Measurements from ENCODE around the gene CHRNG.

Gene CHRNG

GRCh38 chr2:232592772-232593395 lies 53.4 kb downstream of the CHRNG start:
- Histone ChIP-seq H3K56ac (ENCODE audit: low read length) (no peak overlapping the region), H3K27ac (ENCODE audit: low read depth, low read length) (no peak overlapping the region), H2AK5ac (ENCODE audit: low read length) (no peak overlapping the region), H3K27me3 (ENCODE audit: insufficient read depth, low read length, poor library complexity) (no peaks in the 10 kb centered on the region), H3K23ac (ENCODE audit: low read length) (no peak overlapping the region), H3K36me3 (ENCODE audit: control insufficient read depth, insufficient read depth, low read length) (no peaks in the 10 kb centered on the region), H2BK15ac (replicated peaks; ENCODE audit: low read depth) (no peak overlapping the region), H4K8ac (ENCODE audit: low read depth, low read length) (no peak overlapping the region), H3K4me3 (ENCODE audit: low read length) (no peak overlapping the region), H3K9ac (ENCODE audit: low read length) (no peak overlapping the region), H3K18ac (ENCODE audit: low read length) (no peak overlapping the region), H3K4ac (ENCODE audit: low read depth, low read length) (no peak overlapping the region), H3K79me2 (ENCODE audit: control insufficient read depth, insufficient read depth, low read length) (no peaks in the 10 kb centered on the region), H4K5ac (ENCODE audit: low read length) (no peak overlapping the region), H3K4me2 (ENCODE audit: low read length) (no peak overlapping the region), H2BK5ac (ENCODE audit: low read length) (no peak overlapping the region), H3K79me1 (ENCODE audit: low read length) (no peaks in the 10 kb centered on the region), H2BK120ac (ENCODE audit: low read depth, low read length) (no peak overlapping the region), H3K4me1 (ENCODE audit: control insufficient read depth, low read depth, low read length) (no peaks in the 10 kb centered on the region)
- no CpG with 5 or more reads among the region's 3 CpGs for WGBS (ENCODE audit: extremely low coverage, insufficient coverage, low lambda C conversion rate)
- peak; percentile 31 for DNase-seq

- Histone ChIP-seq H3K27me3 (ENCODE audit: insufficient read depth, low read length, poor library complexity) (no peaks in the 10 kb centered on the region), H2BK120ac (ENCODE audit: low read depth, low read length) (no peak overlapping the region), H3K79me2 (ENCODE audit: control insufficient read depth, insufficient read depth, low read length) (no peaks in the 10 kb centered on the region), H3K9ac (ENCODE audit: low read length) (no peak overlapping the region), H3K4me3 (ENCODE audit: low read length) (no peak overlapping the region), H3K4ac (ENCODE audit: low read depth, low read length) (no peak overlapping the region), H3K56ac (ENCODE audit: low read length) (no peak overlapping the region), H2BK15ac (replicated peaks; ENCODE audit: low read depth) (no peak overlapping the region), H3K27ac (ENCODE audit: low read depth, low read length) (no peak overlapping the region), H4K5ac (ENCODE audit: low read length) (no peak overlapping the region), H3K4me1 (ENCODE audit: control insufficient read depth, low read depth, low read length) (no peaks in the 10 kb centered on the region), H3K4me2 (ENCODE audit: low read length) (no peak overlapping the region), H2BK5ac (ENCODE audit: low read length) (no peak overlapping the region), H3K23ac (ENCODE audit: low read length) (no peak overlapping the region), H3K18ac (ENCODE audit: low read length) (no peak overlapping the region), H2AK5ac (ENCODE audit: low read length) (no peak overlapping the region), H4K8ac (ENCODE audit: low read depth, low read length) (no peak overlapping the region), H3K79me1 (ENCODE audit: low read length) (no peaks in the 10 kb centered on the region), H3K36me3 (ENCODE audit: control insufficient read depth, insufficient read depth, low read length) (no peaks in the 10 kb centered on the region)
- WGBS (ENCODE audit: extremely low coverage, insufficient coverage, low lambda C conversion rate), result no CpG with 5 or more reads among the region's 7 CpGs
- DNase-seq, result no peak
Measured at GRCh38 chr2:232593982-232594381, 54.5 kb downstream of the CHRNG start.
